NCI-H2081 (cell line): ENCODE measurements around the gene SH3GLB2.
A peak's percentile ranks its signal among the peaks of the same experiment; 100 is the strongest.
"Not testable (repeated sequence)": the region's sequence is repeated elsewhere in the genome, so short reads cannot be mapped to it uniquely, and the experiment has no call there.

ENCODE experiments used
- DNase-seq, 2 experiments: peaks; one replicate each; lab custom pipeline; 2025; lab: John Stamatoyannopoulos, UW

The SH3GLB2 gene

GRCh38 chr9:128998462-128998861 lies 29.7 kb downstream of the SH3GLB2 start:
- no peak for DNase-seq

- peak in 1 of 2 experiments; percentile 53 for DNase-seq
These were observed 32.3 kb downstream of the SH3GLB2 start for GRCh38 chr9:128995791-128996190.

- no peak for DNase-seq
These were observed 35.1 kb downstream of the SH3GLB2 start for GRCh38 chr9:128992995-128993394.

- DNase-seq, result no peak
These were observed 40.3 kb downstream of the SH3GLB2 start for GRCh38 chr9:128987805-128988204.

GRCh38 chr9:128986671-128987070 lies 41.5 kb downstream of the SH3GLB2 start:
- no peak for DNase-seq

- DNase-seq, result no peak
These were observed 44.6 kb downstream of the SH3GLB2 start for GRCh38 chr9:128983536-128983935.

- no peak for DNase-seq
These were observed 49.0 kb downstream of the SH3GLB2 start for GRCh38 chr9:128979111-128979510.

GRCh38 chr9:128972956-128973355 lies 55.2 kb downstream of the SH3GLB2 start:
- DNase-seq, result no peak

GRCh38 chr9:128969491-128969890 lies 58.6 kb downstream of the SH3GLB2 start:
- DNase-seq, result no peak

GRCh38 chr9:128961403-128961802 lies 66.7 kb downstream of the SH3GLB2 start:
- DNase-seq, result not testable (repeated sequence)
